H1 (cell line): Measurements from ENCODE around the gene DLG4. TPM values are rescaled to one million over a fixed set of nuclear protein-coding genes. Genes with fewer than 3 reads are reported as not detected.

ENCODE experiments used
- ASH2L ChIP-seq: fragments of 200-600, 300-600 bp; sonication (generic); IDR thresholded peaks from one replicate; pipeline ENCODE4 v1.7.1; 2017; ENCODE audit warnings: low read length
- BRCA1 ChIP-seq: IDR thresholded peaks from 2 replicates; pipeline ENCODE4 v1.6.1; 2012; ENCODE audit warnings: low read depth, low read length, improper control_type of control experiment
- CBX8 ChIP-seq: fragments of 300-800, 300-1000 bp; sonication (generic); IDR thresholded peaks from 2 replicates; pipeline ENCODE4 v1.7.1; 2016; ENCODE audit warnings: low read depth, low read length, borderline replicate concordance
- CHD7 ChIP-seq: fragments of 300-600 bp; sonication (generic); IDR thresholded peaks from 2 replicates; pipeline ENCODE4 v1.7.1; 2012; ENCODE audit warnings: low read length, moderate library complexity, mild to moderate bottlenecking, inconsistent platforms; ENCODE audit not compliant: insufficient replicate concordance
- CREB1 ChIP-seq: IDR thresholded peaks from 2 replicates; pipeline ENCODE4 v1.6.1; 2012; ENCODE audit warnings: inconsistent platforms
- EGR1 ChIP-seq: IDR thresholded peaks from 2 replicates; pipeline ENCODE4 v1.6.1; 2011; ENCODE audit warnings: low read depth, low read length, borderline replicate concordance
- JUN ChIP-seq: IDR thresholded peaks from 2 replicates; pipeline ENCODE4 v1.6.1; 2011; ENCODE audit warnings: low read depth, mild to moderate bottlenecking, improper control_type of control experiment, low read length
- KDM5A ChIP-seq: fragments of 200-600 bp; IDR thresholded peaks from 2 replicates; pipeline ENCODE4 v1.7.1; 2012; ENCODE audit warnings: mild to moderate bottlenecking, low read length, inconsistent platforms, mixed read lengths
- PHF8 ChIP-seq: fragments of 200-600 bp; sonication (generic); conservative IDR thresholded peaks from 2 replicates; pipeline ENCODE4 v1.7.1; 2012; ENCODE audit warnings: low read depth, mild to moderate bottlenecking, inconsistent platforms, low read length, moderate library complexity
- POLR2A ChIP-seq, 2 experiments: IDR thresholded peaks; 1 replicate in 1 of 2; 2 replicates in 1 of 2; pipeline ENCODE4 v1.6.1; 2011; ENCODE audit warnings: low read depth in 2 of 2, low read length in 2 of 2, mild to moderate bottlenecking in 2 of 2; ENCODE audit errors: control extremely low read depth in 1 of 2
- TAF7 ChIP-seq: optimal IDR thresholded peaks from 2 replicates; pipeline ENCODE3; 2011; ENCODE audit warnings: low read depth, mild to moderate bottlenecking, inconsistent platforms, low read length, moderate library complexity, borderline replicate concordance
- polyA plus RNA-seq, 7 experiments: library from polyadenylated mRNA; depleted of rRNA in 3 of 7; stranded (reverse) in 5 of 7; unstranded in 2 of 7; fragments of >200 nt in 5 of 7; fragments of 200-250 nt in 2 of 7; gene quantifications; 1 replicate in 5 of 7; 2 replicates in 1 of 7; 4 replicates in 1 of 7; pipeline versions ENCODE4 v1.2.1 to v1.2.3, GENCODE V29; 2011 to 2013; ENCODE audit warnings: missing spikeins in 2 of 7, mixed read lengths in 2 of 7
- total RNA-seq: library from RNA; stranded (reverse); fragmentation: NEBNext Ultra II Directional; extraction: Animal tissue kit (Norgen Biotek cat#: 25700); gene quantifications from 2 replicates; pipeline ENCODE4 v1.2.1, GENCODE V29; 2021

DLG4 gene
- total and polyA plus RNA-seq, 2 of the 8 experiments (the other 6 are each of a cell fraction or from before 2014, with no cell fraction given) = 18.9 to 45.9 TPM

DNA sequence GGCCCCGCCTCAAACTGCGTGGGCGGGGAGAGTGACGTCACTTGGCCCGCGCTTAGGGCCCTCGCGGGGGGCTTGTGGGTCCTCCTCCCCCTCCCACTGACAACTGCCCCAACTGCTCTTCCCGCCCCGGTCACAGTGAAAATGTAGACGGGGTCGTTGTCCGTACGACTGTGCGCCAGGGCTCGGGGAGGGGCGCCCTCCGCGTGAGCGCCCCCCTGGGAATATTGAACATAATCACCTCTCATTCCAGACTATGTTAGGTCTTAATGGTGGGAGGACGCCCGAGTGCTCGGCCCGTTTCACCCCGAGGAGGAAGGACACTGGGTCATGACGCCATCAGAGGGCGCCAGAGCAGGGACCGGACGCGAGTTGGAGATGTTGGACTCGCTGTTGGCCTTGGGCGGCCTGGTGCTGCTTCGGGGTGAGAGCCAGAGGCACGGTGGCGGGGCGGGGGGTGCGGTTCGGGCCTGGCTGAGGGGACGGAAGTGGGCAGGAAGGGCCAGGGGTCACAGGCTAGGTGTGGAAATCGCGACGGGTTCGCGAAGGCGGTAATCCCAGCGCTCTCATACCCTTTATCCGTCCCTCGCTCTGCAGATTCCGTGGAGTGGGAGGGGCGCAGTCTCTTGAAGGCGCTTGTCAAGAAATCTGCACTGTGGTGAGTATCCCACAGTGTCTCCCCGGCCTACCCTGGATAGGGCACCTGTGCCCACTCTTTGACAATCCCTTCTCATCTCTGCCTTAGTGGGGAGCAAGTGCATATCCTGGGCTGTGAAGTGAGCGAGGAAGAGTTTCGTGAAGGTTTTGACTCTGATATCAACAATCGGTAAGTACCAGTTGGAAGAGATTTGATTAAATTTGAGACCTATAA, 32.8 kb upstream of the DLG4 start, which contains the start of gene ELP5 (continued):
- TF ChIP-seq ASH2L (peak; percentile 95), CBX8 (no peak), PHF8 (peak; percentile 70), JUN (peak; percentile 74; the same call in 1 of the 2 replicates), POLR2A (IDR thresholded peaks at IDR 0.05; ENCODE audit: control extremely low read depth in 1 of 2, low read depth in 2 of 2, low read length in 2 of 2) (peak in 1 of 2 experiments; percentile 91; a peak in 2 of 3 replicates), CREB1 (peak; percentile 97), EGR1 (peak; percentile 99), TAF7 (peak; percentile 77), CHD7 (no peak), BRCA1 (no peak), KDM5A (peak; percentile 71)
